Suprapubic skin (tissue), 4 donors: ENCODE results near the gene GGNBP2. TPM values are rescaled to one million over a fixed set of nuclear protein-coding genes. Genes with fewer than 3 reads are reported as not detected.

Experiments used
- DNase-seq, 2 donors: peaks; one replicate each; pipeline ENCODE4 v3.0.0-alpha.2; 2019; ENCODE audit warnings: low spot score in 2 of 2
- H3K27ac ChIP-seq: fragments of 200-600 bp; sonication (generic); one replicate; pipeline ENCODE4 v1.5.1; 2019
- H3K27me3 ChIP-seq: fragments of 200-600 bp; sonication (generic); one replicate; pipeline ENCODE4 v1.5.1; 2019
- H3K36me3 ChIP-seq: fragments of 200-600 bp; sonication (generic); one replicate; pipeline ENCODE4 v1.5.1; 2019
- H3K4me1 ChIP-seq: fragments of 200-600 bp; sonication (generic); one replicate; pipeline ENCODE4 v1.5.1; 2019
- H3K4me3 ChIP-seq: fragments of 200-600 bp; sonication (generic); one replicate; pipeline ENCODE4 v1.5.1; 2019; ENCODE audit warnings: mild to moderate bottlenecking
- H3K9me3 ChIP-seq: fragments of 200-600 bp; sonication (generic); one replicate; pipeline ENCODE4 v1.5.1; 2019
- EP300 ChIP-seq: sonication (generic); formaldehyde crosslinking; IDR thresholded peaks from one replicate; pipeline ENCODE4 v1.6.1; 2017; ENCODE audit warnings: antibody characterized with exemption
- POLR2A ChIP-seq, 2 donors: fragments of 450-650 bp; IDR thresholded peaks; one replicate each; pipeline ENCODE4 v1.6.1; 2017; ENCODE audit warnings: antibody characterized with exemption in 2 of 2, mild to moderate bottlenecking in 2 of 2, moderate library complexity in 2 of 2
- POLR2AphosphoS5 ChIP-seq, 3 donors: sonication (generic); formaldehyde crosslinking; IDR thresholded peaks; one replicate each; pipeline ENCODE4 v1.6.1; 2017; ENCODE audit warnings: antibody characterized with exemption in 3 of 3
- WGBS: methylation state at CpG from one replicate; pipeline ENCODE4 v1.1.5; 2018; 5-methylcytosine and 5-hydroxymethylcytosine counted together
- total RNA-seq, 4 donors: library from RNA; depleted of rRNA; stranded (reverse); fragments of >200 nt; gene quantifications; one replicate each; pipeline ENCODE4 v1.1.0, GENCODE V29; 2016
- TF ChIP-seq, protein P1 (sequence below), 2 donors: fragments of 200-600 bp in 1 of 2; fragments of 450-650 bp in 1 of 2; sonication (generic) in 1 of 2; IDR thresholded peaks; one replicate each; pipeline ENCODE4 v1.5.1; 2016 to 2019; ENCODE audit warnings: antibody characterized with exemption in 2 of 2, mild to moderate bottlenecking in 1 of 2, moderate library complexity in 1 of 2

Gene GGNBP2
- total RNA-seq, 4 donors from 2014 or later = 49.4 to 84.1 (median 57.1) TPM

- no peak for DNase-seq
- H3K27me3 ChIP-seq = peaks cover 3% of the 10 kb centered on the region
- H3K27ac ChIP-seq = no peak overlapping the region
- 86% methylated on average over 7 of the region's 7 CpGs for WGBS
- no peak overlapping the region for H3K4me3 ChIP-seq
- H3K9me3 ChIP-seq = no peaks in the 10 kb centered on the region
- TF ChIP-seq, protein P1, sequence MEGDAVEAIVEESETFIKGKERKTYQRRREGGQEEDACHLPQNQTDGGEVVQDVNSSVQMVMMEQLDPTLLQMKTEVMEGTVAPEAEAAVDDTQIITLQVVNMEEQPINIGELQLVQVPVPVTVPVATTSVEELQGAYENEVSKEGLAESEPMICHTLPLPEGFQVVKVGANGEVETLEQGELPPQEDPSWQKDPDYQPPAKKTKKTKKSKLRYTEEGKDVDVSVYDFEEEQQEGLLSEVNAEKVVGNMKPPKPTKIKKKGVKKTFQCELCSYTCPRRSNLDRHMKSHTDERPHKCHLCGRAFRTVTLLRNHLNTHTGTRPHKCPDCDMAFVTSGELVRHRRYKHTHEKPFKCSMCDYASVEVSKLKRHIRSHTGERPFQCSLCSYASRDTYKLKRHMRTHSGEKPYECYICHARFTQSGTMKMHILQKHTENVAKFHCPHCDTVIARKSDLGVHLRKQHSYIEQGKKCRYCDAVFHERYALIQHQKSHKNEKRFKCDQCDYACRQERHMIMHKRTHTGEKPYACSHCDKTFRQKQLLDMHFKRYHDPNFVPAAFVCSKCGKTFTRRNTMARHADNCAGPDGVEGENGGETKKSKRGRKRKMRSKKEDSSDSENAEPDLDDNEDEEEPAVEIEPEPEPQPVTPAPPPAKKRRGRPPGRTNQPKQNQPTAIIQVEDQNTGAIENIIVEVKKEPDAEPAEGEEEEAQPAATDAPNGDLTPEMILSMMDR (IDR thresholded peaks at IDR 0.05) = no peak
- no peak for TF ChIP-seq EP300
- no peak for TF ChIP-seq POLR2A (IDR thresholded peaks at IDR 0.05)
- no peak for TF ChIP-seq POLR2AphosphoS5 (IDR thresholded peaks at IDR 0.05)
- peaks cover 4% of the 10 kb centered on the region for H3K36me3 ChIP-seq
- peaks cover 11% of the 10 kb centered on the region for H3K4me1 ChIP-seq
Observed at GRCh38 chr17:36609498-36609862, 64.8 kb downstream of the GGNBP2 start.

DNA sequence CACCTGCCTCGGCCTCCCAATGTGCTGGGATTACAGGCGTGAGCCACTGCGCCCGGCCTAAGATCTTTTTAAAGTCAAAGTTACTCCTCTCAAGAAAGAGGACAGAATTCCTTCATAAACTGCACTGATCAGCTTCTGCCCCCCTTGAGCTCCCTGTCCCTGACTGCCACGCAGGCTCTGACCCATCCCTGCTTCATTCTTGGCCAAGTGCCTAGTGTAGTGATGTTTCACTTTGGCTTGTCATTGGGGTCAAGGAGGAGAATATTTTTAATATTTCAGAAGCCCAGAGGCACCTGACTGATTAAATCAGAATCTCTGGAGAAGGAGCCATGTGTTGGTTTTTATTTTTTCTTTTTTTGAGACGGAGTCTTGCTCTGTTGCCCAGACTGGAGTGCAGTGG is 65.8 kb downstream of the GGNBP2 start:
- peaks cover 4% of the 10 kb centered on the region for H3K36me3 ChIP-seq
- no peaks in the 10 kb centered on the region for H3K9me3 ChIP-seq
- no peak overlapping the region for H3K4me3 ChIP-seq
- TF ChIP-seq, protein P1 (IDR thresholded peaks at IDR 0.05) = no peak
- TF ChIP-seq POLR2A (IDR thresholded peaks at IDR 0.05) = no peak
- TF ChIP-seq EP300 = no peak
- TF ChIP-seq POLR2AphosphoS5 (IDR thresholded peaks at IDR 0.05) = no peak
- no peak overlapping the region for H3K27ac ChIP-seq
- WGBS = 70% methylated on average over 6 of the region's 6 CpGs
- H3K27me3 ChIP-seq = peaks cover 3% of the 10 kb centered on the region
- DNase-seq = no peak
- peaks cover 11% of the 10 kb centered on the region for H3K4me1 ChIP-seq

DNA sequence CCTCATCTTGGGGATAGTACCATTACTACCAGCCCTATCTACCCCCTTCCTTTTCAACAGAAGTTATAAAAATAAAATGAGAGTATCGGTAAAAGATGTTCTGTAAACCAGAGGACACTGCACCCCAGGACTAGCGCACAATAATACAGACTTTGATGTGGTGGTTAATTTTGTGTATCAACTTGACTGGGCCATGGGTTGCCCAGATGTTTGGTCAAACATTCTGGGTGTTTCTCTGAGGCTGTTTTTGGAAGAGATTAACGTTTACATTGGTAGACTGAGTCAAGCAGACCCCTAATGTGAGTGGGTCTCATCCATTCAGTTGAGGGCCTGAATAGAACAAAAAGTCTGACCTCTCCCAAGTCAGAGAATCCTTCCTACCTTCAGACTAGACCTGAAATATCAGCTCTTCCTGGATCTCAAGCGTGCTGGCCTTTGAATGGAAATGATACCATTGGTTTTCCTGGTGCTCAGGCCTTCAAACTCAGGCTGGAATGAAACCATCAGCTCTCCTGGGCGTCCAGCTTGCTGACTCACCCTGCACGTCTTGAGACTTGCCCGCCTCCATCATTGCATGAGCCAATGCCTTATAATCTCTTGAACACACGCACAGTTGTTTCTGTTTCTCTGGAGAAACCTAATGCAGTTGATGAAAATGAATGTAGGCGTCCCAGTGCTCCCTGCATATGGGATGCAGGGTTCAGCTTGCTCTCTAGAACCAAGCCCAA is 66.8 kb downstream of the GGNBP2 start:
- no peaks in the 10 kb centered on the region for H3K9me3 ChIP-seq
- no peak overlapping the region for H3K4me3 ChIP-seq
- no peak for DNase-seq
- peaks cover 3% of the 10 kb centered on the region for H3K27me3 ChIP-seq
- no peak for TF ChIP-seq POLR2AphosphoS5 (IDR thresholded peaks at IDR 0.05)
- TF ChIP-seq, protein P1 (IDR thresholded peaks at IDR 0.05) = no peak
- TF ChIP-seq POLR2A (IDR thresholded peaks at IDR 0.05) = no peak
- no peak for TF ChIP-seq EP300
- no peak overlapping the region for H3K27ac ChIP-seq
- peaks cover 4% of the 10 kb centered on the region for H3K36me3 ChIP-seq
- WGBS = 58% methylated on average over 9 of the region's 9 CpGs
- H3K4me1 ChIP-seq = peaks cover 11% of the 10 kb centered on the region

DNA sequence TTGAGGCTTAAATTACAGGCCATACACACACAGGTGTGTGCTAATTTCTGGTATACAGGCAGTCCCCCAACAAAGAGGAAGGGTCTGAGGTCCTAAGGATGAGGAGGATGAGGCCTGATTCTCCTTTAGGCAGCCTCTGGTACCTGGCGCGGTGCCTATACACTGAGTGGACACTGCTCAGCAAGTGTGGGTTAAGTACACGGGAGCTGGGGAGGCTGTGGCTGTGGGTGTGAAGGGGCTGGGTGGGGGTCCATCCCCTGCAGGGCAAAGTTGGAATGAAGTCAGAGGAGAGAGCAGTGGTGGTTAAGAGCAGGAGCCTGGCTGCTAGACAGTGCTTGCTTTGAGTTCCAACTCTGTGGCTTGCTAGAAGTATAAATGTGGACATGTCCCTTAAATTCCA is 67.6 kb downstream of the GGNBP2 start:
- H3K9me3 ChIP-seq = no peaks in the 10 kb centered on the region
- no peak overlapping the region for H3K27ac ChIP-seq
- peaks cover 4% of the 10 kb centered on the region for H3K36me3 ChIP-seq
- TF ChIP-seq, protein P1 (IDR thresholded peaks at IDR 0.05) = no peak
- TF ChIP-seq EP300 = no peak
- TF ChIP-seq POLR2AphosphoS5 (IDR thresholded peaks at IDR 0.05) = no peak
- TF ChIP-seq POLR2A (IDR thresholded peaks at IDR 0.05) = no peak
- WGBS = 85% methylated on average over 3 of the region's 3 CpGs
- no peak for DNase-seq
- peaks cover 11% of the 10 kb centered on the region for H3K4me1 ChIP-seq
- H3K27me3 ChIP-seq = peaks cover 3% of the 10 kb centered on the region
- no peak overlapping the region for H3K4me3 ChIP-seq

DNA sequence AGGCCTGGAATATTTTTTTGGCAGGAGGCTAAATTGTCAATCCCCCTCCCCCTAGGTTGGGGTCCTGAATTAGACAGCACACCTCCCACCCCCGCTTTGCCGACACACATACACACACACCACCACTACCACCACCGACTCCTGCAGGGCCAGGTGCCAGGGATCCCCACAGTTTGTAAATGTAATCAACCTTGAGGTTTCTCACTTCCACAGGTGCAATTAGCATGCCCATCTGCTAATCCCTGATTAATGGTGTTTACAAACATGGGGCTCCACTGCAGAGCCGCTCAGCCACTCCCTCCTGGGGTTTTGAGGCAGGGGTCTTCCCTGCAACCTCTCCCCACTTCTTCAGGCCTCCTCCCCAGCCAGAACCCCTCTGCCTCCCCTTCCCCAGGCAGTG is 68.4 kb downstream of the GGNBP2 start:
- Histone ChIP-seq H3K4me1 (peaks cover 11% of the 10 kb centered on the region), H3K4me3 (no peak overlapping the region), H3K9me3 (no peaks in the 10 kb centered on the region), H3K27me3 (peaks cover 3% of the 10 kb centered on the region), H3K36me3 (no peaks in the 10 kb centered on the region), H3K27ac (no peak overlapping the region)
- 50% methylated on average over 4 of the region's 4 CpGs for WGBS
- no peak for DNase-seq
- TF ChIP-seq POLR2A (IDR thresholded peaks at IDR 0.05) (no peak), EP300 (no peak), POLR2AphosphoS5 (IDR thresholded peaks at IDR 0.05) (no peak)
- TF ChIP-seq, protein P1 (IDR thresholded peaks at IDR 0.05) = no peak
